ENCODE data around the gene TFPT. TPM values are rescaled to one million over a fixed set of nuclear protein-coding genes. Genes with fewer than 3 reads are reported as not detected.

The TFPT gene
- total RNA-seq, 4 donors from 2014 or later = 7.5 to 18.1 (median 17.5) TPM

GRCh38 chr19:54129617-54129996 is 14.2 kb upstream of the TFPT start:
- H3K36me3 ChIP-seq = peaks cover 2 to 68% of the 10 kb centered on the region in 2 donors
- in situ Hi-C loops (cut with MboI; ENCODE audit: low sequenced_read_pairs in 4 of 4) = no loop called here
- no peak overlapping the region for H3K27ac ChIP-seq
- DNase-seq (no peak), ATAC-seq (no peak)
- no peaks in the 10 kb centered on the region for H3K27me3 ChIP-seq
- H3K4me3 ChIP-seq = no peak overlapping the region
- intact Hi-C loops (cut with DNase I; ENCODE audit: low total_unique reads) = no loop called here
- TF ChIP-seq POLR2A (IDR thresholded peaks at IDR 0.05) (no peak), CTCF (IDR thresholded peaks at IDR 0.05 in 4 of 5, conservative IDR thresholded peaks at IDR 0.05 in 1 of 5) (no peak)
- H3K4me1 ChIP-seq = no peaks in the 10 kb centered on the region
- H3K9me3 ChIP-seq = no peaks in the 10 kb centered on the region

- in situ Hi-C loops (cut with MboI; ENCODE audit: low sequenced_read_pairs in 4 of 4) = no loop called here
- ATAC-seq = no peak
Observed at GRCh38 chr19:54128796-54129616, 13.5 kb upstream of the TFPT start.

GRCh38 chr19:54128441-54128725 is 12.9 kb upstream of the TFPT start:
- in situ Hi-C loops (cut with MboI; ENCODE audit: low sequenced_read_pairs in 4 of 4) = no loop called here
- Histone ChIP-seq H3K36me3 (peaks cover 2 to 80% of the 10 kb centered on the region in 2 donors), H3K4me1 (no peaks in the 10 kb centered on the region), H3K27ac (no peak overlapping the region), H3K4me3 (no peak overlapping the region), H3K9me3 (no peaks in the 10 kb centered on the region), H3K27me3 (no peaks in the 10 kb centered on the region)
- intact Hi-C loops (cut with DNase I; ENCODE audit: low total_unique reads) = no loop called here
- TF ChIP-seq POLR2A (IDR thresholded peaks at IDR 0.05) (no peak), CTCF (IDR thresholded peaks at IDR 0.05 in 4 of 5, conservative IDR thresholded peaks at IDR 0.05 in 1 of 5) (no peak)
- ATAC-seq (no peak), DNase-seq (no peak)

More at GRCh38 chr19:54128796-54129616, 13.5 kb upstream of the TFPT start:
- TF ChIP-seq CTCF (IDR thresholded peaks at IDR 0.05 in 4 of 5, conservative IDR thresholded peaks at IDR 0.05 in 1 of 5) (no peak), POLR2A (IDR thresholded peaks at IDR 0.05) (no peak)
- no peak for DNase-seq
- intact Hi-C loops (cut with DNase I; ENCODE audit: low total_unique reads) = no loop called here
- Histone ChIP-seq H3K36me3 (peaks cover 2 to 74% of the 10 kb centered on the region in 2 donors), H3K27me3 (no peaks in the 10 kb centered on the region), H3K4me1 (no peaks in the 10 kb centered on the region), H3K27ac (no peak overlapping the region), H3K4me3 (no peak overlapping the region), H3K9me3 (no peaks in the 10 kb centered on the region)

- in situ Hi-C loops (cut with MboI; ENCODE audit: low sequenced_read_pairs in 4 of 4) = no loop called here
- no peak overlapping the region for H3K4me3 ChIP-seq
- H3K36me3 ChIP-seq = peaks cover 2 to 85% of the 10 kb centered on the region in 2 donors
- intact Hi-C loops (cut with DNase I; ENCODE audit: low total_unique reads) = no loop called here
- no peak for TF ChIP-seq POLR2A (IDR thresholded peaks at IDR 0.05)
- no peak for TF ChIP-seq CTCF (IDR thresholded peaks at IDR 0.05 in 4 of 5, conservative IDR thresholded peaks at IDR 0.05 in 1 of 5)
- no peaks in the 10 kb centered on the region for H3K9me3 ChIP-seq
- no peaks in the 10 kb centered on the region for H3K27me3 ChIP-seq
- no peak overlapping the region for H3K27ac ChIP-seq
- no peaks in the 10 kb centered on the region for H3K4me1 ChIP-seq
- DNase-seq = no peak
- no peak for ATAC-seq
Observed at GRCh38 chr19:54127688-54128440, 12.4 kb upstream of the TFPT start.

Data from gastrocnemius medialis (tissue), 4 donors.